ENCODE results near the gene CHCHD2. TPM values are rescaled to one million over a fixed set of nuclear protein-coding genes. Genes with fewer than 3 reads are reported as not detected.
"Not testable (repeated sequence)": the region's sequence is repeated elsewhere in the genome, so short reads cannot be mapped to it uniquely, and the experiment has no call there.

Gene CHCHD2
- total and polyA plus RNA-seq, 2 of the 13 experiments (the other 11 are each of a cell fraction or from before 2014, with no cell fraction given), result 330 to 572 TPM

DNA sequence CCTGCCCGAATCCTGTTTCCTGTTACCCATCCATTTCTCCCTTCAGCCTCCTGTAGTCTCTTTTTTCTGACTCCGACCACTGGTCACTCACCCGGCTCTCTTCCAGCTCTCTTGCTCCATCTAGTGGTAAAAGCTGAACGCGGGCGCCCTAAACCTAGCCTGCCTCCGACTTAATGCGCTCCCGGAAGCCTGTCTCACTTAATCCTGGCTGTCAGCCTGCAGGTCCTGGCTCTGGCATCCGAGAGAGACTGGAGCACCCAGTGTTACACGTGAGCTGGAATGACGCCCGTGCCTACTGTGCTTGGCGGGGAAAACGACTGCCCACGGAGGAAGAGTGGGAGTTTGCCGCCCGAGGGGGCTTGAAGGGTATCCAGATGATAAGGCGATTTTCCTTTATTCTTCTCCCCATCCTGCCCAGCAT lies 31.9 kb downstream of the CHCHD2 start (continued):
- TF ChIP-seq SALL1 (CRISPR knock-in tag; IDR thresholded peaks at IDR 0.05), result peak; percentile 58
- TF ChIP-seq ZNF274 (CRISPR knock-in tag; IDR thresholded peaks at IDR 0.05), result 0 out of 2 replicates have a peak, but pooled peaks have one; percentile 47
- peak; percentile 92 for TF ChIP-seq RAD21 (CRISPR knock-in tag; IDR thresholded peaks at IDR 0.05)
- 0 out of 2 replicates have a peak, but pooled peaks have one; percentile 15 for TF ChIP-seq RFXAP (CRISPR knock-in tag; IDR thresholded peaks at IDR 0.05; ENCODE audit: borderline replicate concordance)
- peak; percentile 9; the same call in 1 of the 2 replicates for TF ChIP-seq RARA (CRISPR knock-in tag; IDR thresholded peaks at IDR 0.05)
- peak; percentile 38; the same call in 1 of the 2 replicates for TF ChIP-seq RXRB (CRISPR knock-in tag; IDR thresholded peaks at IDR 0.05; ENCODE audit: borderline replicate concordance)
- TF ChIP-seq ARHGAP35 (CRISPR knock-in tag; IDR thresholded peaks at IDR 0.05; ENCODE audit: borderline replicate concordance), result no peak
- TF ChIP-seq KLF9 (CRISPR knock-in tag; IDR thresholded peaks at IDR 0.05; ENCODE audit: low read depth), result no peak
- TF ChIP-seq, protein P1, sequence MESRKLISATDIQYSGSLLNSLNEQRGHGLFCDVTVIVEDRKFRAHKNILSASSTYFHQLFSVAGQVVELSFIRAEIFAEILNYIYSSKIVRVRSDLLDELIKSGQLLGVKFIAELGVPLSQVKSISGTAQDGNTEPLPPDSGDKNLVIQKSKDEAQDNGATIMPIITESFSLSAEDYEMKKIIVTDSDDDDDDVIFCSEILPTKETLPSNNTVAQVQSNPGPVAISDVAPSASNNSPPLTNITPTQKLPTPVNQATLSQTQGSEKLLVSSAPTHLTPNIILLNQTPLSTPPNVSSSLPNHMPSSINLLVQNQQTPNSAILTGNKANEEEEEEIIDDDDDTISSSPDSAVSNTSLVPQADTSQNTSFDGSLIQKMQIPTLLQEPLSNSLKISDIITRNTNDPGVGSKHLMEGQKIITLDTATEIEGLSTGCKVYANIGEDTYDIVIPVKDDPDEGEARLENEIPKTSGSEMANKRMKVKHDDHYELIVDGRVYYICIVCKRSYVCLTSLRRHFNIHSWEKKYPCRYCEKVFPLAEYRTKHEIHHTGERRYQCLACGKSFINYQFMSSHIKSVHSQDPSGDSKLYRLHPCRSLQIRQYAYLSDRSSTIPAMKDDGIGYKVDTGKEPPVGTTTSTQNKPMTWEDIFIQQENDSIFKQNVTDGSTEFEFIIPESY (CRISPR knock-in tag; IDR thresholded peaks at IDR 0.05), result peak; percentile 61; the same call in 1 of the 2 replicates

DNA sequence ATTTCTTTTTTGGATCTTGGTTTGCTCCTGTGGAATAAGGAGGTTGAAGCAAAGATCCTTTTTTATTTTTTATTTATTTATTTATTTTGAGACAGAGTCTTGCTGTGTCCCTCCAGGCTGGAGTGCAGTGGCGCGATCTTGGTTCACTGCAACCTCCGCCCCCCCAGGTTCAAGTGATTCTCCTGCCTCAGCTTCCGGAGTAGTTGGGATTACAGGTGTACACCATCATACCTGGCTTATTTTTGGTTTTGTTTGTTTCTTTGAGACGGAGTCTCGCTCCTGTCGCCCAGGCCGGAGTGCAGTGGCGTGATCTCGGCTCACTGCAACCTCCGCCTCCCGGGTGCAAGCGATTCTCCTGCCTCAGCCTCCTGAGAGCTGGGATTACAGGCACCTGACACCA lies 39.9 kb downstream of the CHCHD2 start:
- POLR2A ChIA-PET, result interaction anchor here (6.1 to 6.7 kb wide), 2 partner anchors 16 to 59 kb away, joined by 65 to 144 read pairs; partner anchors contain the start of genes CCT6A and PSPH
- H3K4me2 ChIP-seq (ENCODE audit: low read depth, low read length); in situ Hi-C loops (cut with HindIII; ENCODE audit: extremely low pct_ligation_motif_present, low pct_unique_long_range_greater_than_20kb); CTCF ChIA-PET (ENCODE audit: low intra/inter-chr PET ratio, low total read pairs); H3K9me3 ChIP-seq (ENCODE audit: low read length); H3K27me3 ChIP-seq (ENCODE audit: control insufficient read depth in 1 of 2, insufficient read depth in 2 of 2, low read length in 2 of 2); FAIRE-seq; DNase-seq (ENCODE audit: low spot score); intact Hi-C loops (cut with micrococcal nuclease; ENCODE audit: unreplicated experiment); H3K9ac ChIP-seq (ENCODE audit: insufficient read depth, low read depth, low read length); H3K79me2 ChIP-seq (ENCODE audit: insufficient read depth, low read length); H3K36me3 ChIP-seq (replicated peaks in 1 of 2; ENCODE audit: control insufficient read depth in 1 of 2, insufficient read depth in 2 of 2, low read length in 2 of 2); BruUV-seq (replicated peaks); H4K20me1 ChIP-seq (ENCODE audit: insufficient read depth, low read length); ATAC-seq; H3K4me3 ChIP-seq (replicated peaks in 1 of 3; ENCODE audit: insufficient read depth in 1 of 3, low read depth in 2 of 3, low read length in 3 of 3); H2AFZ ChIP-seq (ENCODE audit: low read length); H3K27ac ChIP-seq (ENCODE audit: extremely low read length, insufficient read depth, low read length): not testable (repeated sequence)
- WGBS (ENCODE audit: low lambda C conversion rate), result 99% methylated on average over 13 of the region's 13 CpGs
- peaks cover 40% of the 10 kb centered on the region for H3K4me1 ChIP-seq (ENCODE audit: insufficient read depth, low read length)

All from HepG2 (cell line).